Measurements from ENCODE around the gene POLD1.

DNA sequence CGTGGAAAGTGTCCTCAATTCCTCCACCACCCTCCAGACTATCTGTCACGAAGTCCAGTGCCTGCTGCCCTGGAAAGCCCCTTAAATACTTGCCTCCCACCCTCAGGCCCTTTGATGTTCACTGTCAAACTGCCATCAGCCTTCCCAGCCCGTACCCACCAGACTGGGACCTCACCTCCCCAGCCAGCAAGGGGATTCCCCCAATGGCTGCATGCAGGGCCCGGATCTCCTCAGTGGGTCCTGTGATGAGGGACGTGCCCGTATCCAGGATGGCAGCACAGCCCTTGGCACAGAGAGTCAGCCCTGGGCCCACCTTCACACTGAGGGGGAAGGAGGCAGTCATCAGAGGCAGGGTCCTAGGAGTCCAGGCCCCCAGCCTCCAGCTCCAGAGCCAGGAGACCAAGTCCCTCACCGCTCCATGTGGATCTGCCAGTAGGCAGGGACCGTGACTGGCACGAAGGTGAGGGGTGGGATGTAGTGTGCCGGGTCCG, 24.8 kb upstream of the POLD1 start:
- TF ChIP-seq, protein P1, sequence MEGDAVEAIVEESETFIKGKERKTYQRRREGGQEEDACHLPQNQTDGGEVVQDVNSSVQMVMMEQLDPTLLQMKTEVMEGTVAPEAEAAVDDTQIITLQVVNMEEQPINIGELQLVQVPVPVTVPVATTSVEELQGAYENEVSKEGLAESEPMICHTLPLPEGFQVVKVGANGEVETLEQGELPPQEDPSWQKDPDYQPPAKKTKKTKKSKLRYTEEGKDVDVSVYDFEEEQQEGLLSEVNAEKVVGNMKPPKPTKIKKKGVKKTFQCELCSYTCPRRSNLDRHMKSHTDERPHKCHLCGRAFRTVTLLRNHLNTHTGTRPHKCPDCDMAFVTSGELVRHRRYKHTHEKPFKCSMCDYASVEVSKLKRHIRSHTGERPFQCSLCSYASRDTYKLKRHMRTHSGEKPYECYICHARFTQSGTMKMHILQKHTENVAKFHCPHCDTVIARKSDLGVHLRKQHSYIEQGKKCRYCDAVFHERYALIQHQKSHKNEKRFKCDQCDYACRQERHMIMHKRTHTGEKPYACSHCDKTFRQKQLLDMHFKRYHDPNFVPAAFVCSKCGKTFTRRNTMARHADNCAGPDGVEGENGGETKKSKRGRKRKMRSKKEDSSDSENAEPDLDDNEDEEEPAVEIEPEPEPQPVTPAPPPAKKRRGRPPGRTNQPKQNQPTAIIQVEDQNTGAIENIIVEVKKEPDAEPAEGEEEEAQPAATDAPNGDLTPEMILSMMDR (IDR thresholded peaks at IDR 0.05; ENCODE audit: low read depth, low read length), result no peak
- no peak for TF ChIP-seq EZH2phosphoT487 (IDR thresholded peaks at IDR 0.05; ENCODE audit: low read depth)

Data from OCI-LY3 (cell line).